NCI-H2196 treated with DMSO at 0.1 percent for 48 hours (cell line): Measurements from ENCODE around the gene ANKRA2.
A peak's percentile ranks its signal among the peaks of the same experiment; 100 is the strongest.
"Not testable (repeated sequence)": the region's sequence is repeated elsewhere in the genome, so short reads cannot be mapped to it uniquely, and the experiment has no call there.

Experiments used
- DNase-seq: peaks from one replicate; lab custom pipeline; 2025; ENCODE audit not compliant: unreplicated experiment; lab: John Stamatoyannopoulos, UW

ANKRA2 gene

DNA sequence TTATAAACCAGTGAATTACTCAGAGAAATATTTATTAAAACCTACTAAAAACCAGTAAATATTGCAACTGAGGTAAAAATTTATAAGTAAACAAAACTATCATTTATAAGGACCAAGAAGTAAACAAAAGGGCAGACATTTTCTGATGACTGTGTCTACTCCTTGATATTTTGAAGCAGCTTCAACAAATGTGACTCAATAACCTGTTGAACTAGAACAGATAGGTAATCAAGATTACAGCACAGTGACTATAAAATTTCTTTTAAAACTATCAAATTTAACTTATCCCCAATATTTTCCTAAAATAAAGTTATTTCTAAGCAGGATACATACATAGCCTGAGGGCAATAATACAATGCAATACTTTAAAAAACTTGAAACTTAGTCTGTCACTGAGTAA lies 12.8 kb downstream of the ANKRA2 start:
- DNase-seq, result no peak

DNA sequence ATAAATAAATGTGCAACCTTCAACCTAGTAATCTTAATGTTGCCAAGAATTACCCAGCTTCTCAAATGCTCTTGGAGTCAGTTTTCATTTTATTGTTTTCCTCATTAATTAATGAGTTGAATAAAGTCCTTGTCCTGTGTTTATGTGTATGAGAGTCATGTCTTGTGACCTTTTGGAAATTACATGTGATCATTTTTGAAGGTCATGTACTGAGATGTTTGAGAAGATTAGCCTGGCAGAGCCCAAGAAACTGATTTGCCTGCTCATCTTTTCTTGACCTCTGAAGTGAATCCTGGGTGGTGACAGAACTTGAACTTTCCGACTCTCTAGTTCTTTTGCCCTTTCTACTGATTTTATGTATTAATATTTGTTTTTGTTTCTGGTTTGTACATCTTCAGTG lies 15.4 kb downstream of the ANKRA2 start:
- DNase-seq, result no peak

DNA sequence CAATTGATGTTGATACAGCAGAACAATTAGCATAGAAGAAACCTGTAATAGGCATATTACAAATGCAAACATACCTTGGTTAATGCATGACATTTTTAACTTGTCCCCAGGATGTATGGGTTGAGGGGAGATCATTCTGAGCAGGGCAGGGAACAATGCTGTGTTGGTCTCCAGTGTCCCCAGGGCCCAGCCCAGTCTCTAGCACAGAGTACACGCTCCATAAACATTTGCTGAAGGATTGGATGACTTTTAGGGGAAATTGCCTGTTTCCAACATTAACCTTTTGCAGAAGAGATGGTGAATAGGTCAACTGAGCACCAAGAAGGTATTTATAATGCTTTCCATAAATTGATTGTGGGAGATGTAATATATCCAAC lies 20.0 kb downstream of the ANKRA2 start:
- DNase-seq, result no peak

DNA sequence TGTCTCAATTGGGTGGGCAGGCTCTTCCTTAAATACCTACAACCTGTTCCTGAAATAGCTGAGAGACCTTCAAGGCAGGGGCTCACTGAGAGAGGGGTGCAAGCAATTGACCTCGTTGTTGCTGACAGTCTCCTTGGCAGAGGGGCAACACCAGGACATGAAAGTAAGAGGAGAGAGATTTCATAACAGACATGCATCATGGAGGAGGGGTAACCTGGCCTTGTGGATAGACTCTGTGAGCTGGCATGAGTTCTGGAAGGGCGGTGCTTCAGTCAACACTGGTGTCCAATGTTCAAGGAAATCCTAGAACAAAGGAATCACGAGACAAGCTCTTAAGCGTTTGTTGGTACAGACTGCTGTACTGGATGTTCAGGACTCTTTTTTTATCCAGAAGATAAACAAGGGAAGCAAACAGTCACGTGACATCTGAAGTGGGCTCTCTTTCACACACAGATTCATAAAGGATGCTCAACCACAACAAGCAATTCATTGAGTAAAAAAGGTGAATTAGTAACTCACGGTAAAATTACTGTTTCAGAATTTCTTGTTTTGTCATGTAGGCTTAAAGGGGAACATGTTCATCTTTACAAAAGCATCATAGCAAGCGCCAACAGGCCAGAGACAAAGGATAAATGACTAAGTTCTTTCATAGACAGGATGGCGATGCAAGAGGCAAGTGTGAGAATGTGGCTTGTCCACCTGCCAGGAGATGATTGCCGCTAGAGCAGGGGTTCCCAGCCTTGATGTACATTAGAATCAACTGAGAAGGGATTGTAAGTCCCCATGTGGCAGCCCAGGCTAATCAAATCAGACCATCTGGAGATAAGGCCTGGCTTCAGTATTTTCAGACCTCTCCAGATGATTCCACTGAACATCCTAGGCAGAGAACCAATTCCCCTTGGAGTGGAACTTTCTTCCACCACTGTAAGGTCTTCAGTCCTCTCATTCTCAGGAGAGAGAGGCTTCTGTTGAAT lies 20.7 kb downstream of the ANKRA2 start:
- DNase-seq, result peak; percentile 79

DNA sequence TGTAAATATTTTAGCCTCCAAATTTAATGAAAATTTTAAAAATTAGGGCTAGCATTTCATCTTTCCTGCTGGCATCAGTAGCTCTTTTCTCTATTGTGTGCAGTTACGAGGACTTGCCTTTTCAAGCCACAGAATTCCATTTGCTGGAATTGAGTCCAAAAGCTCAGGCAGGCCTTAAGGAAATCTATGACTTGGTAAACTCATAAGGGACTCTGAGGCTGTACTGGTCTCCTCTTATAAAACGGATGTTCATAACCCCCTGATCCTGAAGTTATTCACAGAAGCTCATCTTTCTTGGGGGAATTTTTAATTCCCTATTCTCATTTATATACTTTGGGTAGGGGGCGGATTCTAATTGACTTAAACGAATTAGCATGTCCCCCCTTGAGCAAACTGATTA lies 23.4 kb downstream of the ANKRA2 start:
- no peak for DNase-seq

DNA sequence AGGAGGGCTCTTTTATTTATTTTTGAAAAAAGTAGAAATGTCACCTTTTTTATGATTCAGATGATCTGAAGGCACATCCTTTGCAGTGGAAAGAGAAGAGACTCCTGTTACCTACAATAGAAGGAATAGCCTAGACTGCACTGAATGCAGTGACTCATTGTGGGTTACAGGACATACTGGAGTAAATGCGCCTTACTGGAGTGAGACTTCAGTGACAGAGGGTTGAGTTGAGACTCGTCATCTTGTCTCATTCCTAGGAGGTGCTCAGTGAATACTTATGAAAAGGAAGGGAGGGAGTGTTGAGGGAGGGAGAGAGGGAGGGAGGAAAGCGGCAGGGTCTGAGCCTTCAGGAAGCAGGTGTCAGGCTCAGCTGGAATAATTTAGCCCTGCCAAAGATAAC lies 25.2 kb downstream of the ANKRA2 start:
- peak; percentile 6 for DNase-seq

DNA sequence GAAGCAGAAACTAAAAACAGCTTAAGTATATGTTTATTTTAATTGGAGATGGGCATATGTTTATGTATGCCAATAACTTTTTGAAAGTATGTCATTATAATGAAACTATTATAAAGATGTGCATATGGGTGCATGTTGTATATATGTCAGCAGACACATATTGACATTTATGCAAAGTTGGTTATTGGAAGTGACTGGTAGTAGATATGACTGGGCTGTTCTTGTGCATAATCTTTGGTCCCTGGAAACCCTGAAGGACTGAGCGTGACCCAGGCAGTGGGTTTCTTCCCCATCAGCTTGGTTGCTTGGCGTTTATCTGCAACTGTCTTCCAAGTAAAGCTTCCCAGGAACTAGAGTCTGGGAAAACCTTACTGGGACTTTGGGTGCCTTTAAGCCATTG lies 25.7 kb downstream of the ANKRA2 start:
- no peak for DNase-seq

DNA sequence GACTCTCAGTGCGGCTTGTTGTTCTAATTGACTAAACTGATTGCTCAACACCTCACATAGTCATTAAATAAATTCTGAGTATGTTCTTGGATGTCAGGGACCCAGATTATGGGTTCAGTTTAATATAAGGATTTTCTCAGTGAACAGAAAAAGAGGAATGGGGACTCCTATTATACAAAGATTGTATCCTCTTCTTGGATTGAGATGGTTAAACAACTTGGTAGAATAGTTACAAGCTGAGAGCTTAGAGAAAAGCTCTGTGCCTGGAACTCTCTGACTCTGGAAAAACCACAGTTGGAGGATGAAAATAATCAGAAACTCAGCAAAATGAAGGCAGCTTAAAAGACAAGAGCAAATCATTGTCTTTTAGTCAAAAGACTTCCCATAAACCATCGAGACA lies 30.5 kb downstream of the ANKRA2 start:
- DNase-seq, result no peak

DNA sequence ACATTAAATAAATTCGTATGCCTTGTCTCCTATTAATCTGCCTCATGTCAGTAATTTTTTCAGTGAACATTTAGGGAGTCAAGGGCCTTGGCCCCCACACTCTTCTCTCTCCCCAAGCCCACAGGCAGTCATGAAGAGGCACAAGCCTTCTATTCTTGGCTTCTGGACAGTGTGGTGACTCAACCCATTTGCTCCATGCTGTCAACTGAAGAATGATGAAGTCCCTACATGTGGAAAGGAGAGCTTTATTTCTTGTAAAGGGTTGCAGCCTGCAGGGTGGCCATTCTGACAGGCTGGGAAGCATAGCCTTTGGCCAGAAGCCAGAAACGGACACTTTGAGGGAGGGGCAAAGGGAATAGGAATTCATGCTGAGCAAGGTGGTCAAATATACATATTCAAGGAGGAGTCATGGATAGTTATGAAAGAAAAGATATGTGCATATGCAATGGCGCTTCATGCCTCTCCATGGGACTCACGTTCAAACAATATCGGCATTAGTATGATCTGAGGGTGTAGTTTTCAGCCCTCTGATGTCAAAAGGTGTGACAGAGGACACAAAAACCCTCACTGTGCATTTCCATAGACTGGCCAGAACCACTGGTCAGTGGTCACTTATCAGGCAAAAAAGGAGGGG lies 31.3 kb downstream of the ANKRA2 start:
- DNase-seq, result no peak

DNA sequence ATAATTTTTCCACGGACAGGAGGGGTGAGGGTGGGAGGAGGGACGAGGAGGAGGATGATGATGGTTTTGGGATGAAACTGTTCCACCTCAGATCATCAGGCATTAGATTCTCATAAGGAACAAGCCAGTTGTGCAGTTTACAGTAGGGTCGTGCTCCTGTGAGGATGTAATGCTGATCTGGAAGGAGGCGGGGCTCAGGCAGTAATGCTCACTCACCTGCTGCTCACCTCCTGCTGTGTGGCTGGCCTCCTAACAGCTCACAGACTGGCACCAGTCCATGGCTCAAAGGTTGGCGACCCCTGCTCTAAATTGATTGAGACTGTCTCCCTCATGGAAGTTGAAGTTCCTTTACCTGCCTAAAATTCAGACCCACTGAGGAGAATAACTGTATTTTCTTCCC lies 33.2 kb downstream of the ANKRA2 start:
- DNase-seq, result no peak

DNA sequence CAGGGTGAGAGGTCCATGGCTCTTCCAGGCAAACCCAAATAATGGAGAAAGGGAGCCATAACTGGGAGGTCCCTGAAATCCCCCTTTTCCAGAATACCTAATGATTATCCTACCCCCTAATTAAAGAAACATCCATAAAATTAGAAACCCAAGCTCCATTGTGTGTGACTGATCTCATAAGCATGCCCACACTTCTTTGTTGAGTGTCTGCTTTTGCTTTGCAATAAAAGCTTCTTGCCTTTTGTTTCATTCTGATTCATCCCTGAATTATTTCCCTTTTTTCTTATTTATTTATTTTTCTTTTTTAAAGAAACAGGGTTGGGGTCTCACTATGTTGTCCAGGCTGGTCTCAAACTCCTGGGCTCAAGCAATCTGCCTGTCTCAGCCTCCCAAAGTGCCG lies 34.1 kb downstream of the ANKRA2 start:
- DNase-seq, result no peak

DNA sequence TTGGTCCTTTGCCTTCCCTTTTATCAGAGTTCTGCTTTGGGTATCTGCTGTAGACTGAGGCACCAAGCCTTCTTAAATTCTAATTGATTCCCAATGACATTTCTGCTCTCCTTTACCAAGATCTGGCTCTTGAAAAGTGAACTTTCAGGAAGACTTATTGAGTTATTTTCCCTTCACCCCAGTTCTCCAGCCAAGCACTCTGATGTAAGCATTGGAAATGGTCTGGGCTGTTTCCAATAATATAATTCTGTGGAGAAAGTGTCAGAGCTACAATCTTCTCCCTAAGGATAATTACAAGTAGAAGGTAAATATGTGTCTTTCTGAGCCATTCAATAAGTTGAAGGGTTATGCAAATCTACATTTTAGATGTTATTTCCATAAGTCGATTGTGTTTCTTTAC lies 36.4 kb downstream of the ANKRA2 start:
- no peak for DNase-seq

DNA sequence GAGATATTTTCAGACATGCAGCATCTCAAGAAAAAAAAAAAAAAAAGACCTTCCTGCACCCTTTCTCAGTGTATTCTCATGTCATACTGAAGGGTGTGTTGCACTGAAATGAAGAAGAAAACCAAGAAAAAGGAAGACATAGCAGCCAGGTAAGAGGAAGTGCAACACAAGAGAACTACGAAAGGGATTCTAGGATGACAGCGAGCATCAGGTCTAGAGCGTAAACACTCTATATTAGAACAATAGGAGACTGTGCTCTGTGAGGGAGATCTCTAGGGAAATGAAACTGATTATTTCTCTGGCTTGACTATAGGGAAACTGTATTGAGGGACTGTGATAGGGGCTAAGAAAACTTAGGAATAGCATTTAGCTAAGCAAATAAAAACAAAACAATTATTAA lies 37.2 kb downstream of the ANKRA2 start:
- no peak for DNase-seq

DNA sequence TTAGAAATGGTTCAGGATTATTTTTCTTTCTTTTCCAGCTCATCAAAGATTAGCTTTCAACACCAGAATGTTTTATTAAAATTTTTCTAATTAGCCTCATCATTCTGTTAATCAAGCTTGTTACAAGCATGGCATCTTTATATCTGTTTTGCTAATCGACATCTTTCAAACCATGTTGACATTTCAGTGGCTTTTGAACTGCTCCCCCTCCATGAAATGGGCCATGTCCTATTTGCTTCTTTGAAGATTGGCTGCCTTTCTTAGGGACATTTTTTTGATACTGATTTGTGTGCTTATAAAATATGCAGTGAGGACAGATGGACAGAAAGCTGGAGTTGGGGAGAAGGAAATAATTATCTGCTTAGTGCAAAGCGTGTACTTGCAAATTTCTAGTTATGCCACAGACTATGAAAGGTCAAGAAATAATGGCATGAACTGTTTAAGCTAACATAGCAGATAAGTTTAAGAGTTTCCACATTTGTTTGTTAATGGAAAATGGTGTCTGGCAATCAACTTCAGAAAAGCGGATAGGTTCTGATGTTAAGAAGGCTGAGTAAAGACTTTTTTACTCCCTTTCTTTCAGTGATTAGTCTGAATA lies 39.7 kb downstream of the ANKRA2 start:
- no peak for DNase-seq

DNA sequence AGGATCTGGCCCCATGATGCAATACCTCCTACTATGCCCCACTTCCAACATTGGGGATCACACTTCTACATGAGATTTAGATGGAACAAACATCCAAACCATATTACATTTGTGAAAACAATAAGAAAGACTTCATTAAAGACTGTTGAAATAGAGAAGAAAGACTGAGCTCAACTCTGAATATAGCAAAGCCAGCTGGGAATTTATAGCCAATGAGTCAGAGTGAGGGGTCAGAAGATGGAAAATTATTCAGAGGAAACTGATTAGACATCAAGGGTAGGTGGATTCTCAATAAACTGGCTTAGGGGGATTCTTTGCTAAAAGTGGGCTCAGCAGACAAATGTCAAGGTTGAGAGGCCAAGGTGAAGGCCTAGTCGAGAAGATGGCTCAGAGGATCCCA lies 41.6 kb downstream of the ANKRA2 start:
- DNase-seq, result no peak

DNA sequence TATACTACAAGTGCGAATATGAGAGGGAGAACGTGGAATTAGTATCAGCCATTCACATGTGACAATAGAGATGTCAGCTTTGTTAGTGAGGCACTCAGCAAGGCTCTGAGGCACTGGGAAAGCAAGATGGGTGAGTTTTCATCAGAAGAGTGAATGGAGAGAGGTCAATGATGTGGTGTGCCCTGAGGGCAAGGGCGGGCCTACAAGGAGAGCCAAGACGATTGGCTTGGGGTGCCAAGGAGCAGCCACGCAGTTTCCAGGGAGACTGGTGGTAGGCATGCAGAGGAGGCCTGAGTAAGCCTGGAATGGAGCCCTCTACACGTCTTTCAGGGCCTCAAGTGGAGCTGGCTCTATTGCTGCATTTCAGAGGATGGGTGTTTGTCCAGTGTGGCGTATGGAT lies 42.5 kb downstream of the ANKRA2 start:
- no peak for DNase-seq

DNA sequence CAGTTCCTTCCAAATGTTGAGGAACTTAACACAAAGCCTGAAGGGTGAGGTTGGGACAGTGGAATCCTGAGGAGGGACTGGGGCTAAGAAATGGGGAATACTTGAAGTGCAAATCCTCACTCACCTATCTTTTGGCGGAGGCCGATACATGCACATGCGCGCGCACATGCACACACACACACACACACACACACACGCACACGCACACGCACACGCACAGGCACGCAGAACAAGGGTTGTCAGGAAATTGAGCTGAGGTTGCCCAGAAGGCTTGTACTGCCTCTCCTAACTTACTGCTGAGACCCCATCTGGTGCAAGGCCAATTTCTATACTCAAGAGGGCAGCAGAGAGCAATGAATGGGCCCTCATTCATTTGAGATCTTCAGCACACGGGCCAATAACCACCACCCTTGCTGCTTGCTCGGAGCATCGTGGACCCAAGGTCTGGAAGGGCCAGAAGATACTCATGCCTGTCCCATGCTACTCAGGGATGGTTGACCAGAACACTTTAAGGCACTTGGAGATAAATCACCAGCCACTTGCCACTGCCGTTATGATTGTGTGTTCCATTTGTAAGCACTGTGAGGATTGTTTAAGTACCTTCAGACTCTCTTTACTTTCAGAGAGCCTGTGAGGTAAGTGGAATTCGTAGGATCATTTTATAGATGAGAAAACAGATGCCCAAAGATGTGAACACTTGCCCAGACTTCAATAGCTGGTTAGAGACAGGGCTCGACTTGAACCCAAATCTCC lies 45.7 kb downstream of the ANKRA2 start:
- peak; percentile 47 for DNase-seq

DNA sequence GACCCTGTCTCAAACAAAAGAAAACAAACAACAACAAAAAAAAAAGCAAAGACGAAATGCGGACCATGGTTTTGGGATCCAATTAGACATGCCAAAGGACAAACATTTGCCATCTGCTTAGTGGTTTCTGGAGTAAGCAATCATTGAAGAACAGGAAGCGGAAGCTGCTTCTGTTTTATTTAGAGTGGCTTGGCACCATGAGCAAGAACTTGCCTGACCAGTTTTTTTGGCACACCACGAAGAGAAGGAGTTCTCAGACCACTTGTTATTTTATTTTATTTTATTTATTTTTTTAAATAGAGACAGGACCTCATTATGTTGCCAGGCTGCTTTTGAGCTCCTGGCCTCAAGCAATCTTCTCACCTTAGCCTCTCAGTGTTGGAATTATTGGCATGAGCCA lies 50.2 kb downstream of the ANKRA2 start:
- DNase-seq, result peak; percentile 46

DNA sequence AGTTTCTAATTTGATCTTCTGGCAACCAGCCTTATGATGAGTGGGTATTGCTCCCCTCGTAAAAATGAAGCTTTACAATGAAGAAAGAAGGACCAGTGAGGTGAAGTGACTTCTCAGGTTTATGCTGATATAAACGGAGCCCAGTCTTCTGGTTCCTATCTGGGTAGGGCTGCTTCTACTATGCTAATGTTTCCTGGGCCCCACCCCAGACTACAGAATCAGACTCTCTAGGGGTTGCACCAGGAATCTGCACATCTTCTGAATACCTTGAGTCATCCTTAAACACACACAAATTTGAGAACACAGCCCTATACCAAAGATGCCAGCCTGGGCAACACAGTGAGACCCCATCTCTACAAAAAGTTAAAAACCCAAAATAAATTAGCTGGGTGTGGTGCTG lies 51.0 kb downstream of the ANKRA2 start:
- peak; percentile 28 for DNase-seq

DNA sequence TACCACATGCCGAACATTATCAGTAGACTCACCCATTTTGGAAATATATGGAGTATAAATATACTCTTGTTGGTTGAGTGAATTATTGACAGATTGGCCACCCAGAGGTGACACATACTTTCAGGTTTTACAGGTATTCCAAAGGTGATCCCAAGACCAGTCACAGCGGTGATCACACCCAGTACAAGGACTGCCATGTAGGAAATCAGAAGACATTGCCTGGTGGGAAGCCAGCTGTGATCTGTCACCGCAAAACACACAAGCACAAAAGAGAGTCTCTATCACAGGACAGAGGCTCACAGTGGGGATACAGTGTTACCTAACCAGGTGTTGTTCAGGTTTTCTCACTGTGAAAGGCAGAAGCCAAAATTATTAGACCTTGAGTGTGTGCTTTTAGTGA lies 51.4 kb downstream of the ANKRA2 start:
- peak; percentile 28 for DNase-seq

DNA sequence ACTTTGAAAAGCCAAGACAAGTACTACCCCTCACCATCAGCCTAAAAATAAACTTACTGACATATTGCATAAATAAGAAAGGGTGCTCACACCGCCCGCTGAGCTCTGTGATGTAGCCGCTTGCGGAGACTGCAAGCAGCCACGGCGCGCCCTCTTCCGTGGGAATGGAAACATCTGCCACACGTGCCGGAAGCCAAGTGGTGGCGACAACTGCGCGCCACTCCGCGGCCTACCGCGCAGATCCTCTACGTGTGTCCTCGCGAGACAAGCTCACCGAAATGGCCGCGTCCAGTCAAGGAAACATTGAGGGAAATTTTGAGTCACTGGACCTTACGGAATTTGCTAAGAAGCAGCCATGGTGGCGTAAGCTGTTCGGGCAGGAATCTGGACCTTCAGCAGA lies 56.9 kb downstream of the ANKRA2 start:
- DNase-seq, result not testable (repeated sequence)
